22Rv1 (cell line): Measurements from ENCODE around the gene PRSS38.

ENCODE experiments used
- ZFX ChIP-seq: fragments of 450-650 bp; IDR thresholded peaks from 2 replicates; pipeline ENCODE4 v1.6.1; 2017; ENCODE audit warnings: antibody characterized with exemption, borderline replicate concordance
- TF ChIP-seq, protein P1 (sequence below): fragments of 450-650 bp; IDR thresholded peaks from 2 replicates; pipeline ENCODE4 v1.5.1; 2017; ENCODE audit warnings: mild to moderate bottlenecking

DNA sequence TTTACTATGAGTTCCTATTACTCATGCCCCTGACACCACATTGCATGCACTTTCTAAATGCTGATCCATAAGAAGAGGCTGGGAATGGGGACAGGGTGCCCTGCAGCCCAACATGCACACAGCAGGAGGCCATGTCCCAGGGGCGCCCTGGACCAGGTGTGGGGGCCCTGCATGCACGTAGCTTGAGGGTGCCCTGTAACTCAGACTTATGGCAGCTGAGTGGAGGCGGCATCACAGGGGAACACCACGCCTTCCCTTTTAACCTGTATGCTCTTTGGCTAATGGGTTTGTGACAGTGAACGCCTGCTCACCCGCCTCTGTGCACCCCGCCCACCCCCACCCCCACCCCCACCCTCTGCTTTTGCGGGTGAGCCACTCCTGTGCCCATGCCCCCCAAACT lies 44.1 kb upstream of the PRSS38 start:
- TF ChIP-seq, protein P1, sequence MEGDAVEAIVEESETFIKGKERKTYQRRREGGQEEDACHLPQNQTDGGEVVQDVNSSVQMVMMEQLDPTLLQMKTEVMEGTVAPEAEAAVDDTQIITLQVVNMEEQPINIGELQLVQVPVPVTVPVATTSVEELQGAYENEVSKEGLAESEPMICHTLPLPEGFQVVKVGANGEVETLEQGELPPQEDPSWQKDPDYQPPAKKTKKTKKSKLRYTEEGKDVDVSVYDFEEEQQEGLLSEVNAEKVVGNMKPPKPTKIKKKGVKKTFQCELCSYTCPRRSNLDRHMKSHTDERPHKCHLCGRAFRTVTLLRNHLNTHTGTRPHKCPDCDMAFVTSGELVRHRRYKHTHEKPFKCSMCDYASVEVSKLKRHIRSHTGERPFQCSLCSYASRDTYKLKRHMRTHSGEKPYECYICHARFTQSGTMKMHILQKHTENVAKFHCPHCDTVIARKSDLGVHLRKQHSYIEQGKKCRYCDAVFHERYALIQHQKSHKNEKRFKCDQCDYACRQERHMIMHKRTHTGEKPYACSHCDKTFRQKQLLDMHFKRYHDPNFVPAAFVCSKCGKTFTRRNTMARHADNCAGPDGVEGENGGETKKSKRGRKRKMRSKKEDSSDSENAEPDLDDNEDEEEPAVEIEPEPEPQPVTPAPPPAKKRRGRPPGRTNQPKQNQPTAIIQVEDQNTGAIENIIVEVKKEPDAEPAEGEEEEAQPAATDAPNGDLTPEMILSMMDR = no peak
- TF ChIP-seq ZFX = no peak
